HG02678 (cell line): ENCODE measurements around the gene HUS1B.

Source experiments
- ATAC-seq: cut with Tn5 transposase; IDR thresholded peaks from one replicate; pipeline ENCODE4 v1.9.1; 2021; ENCODE audit warnings: mild to moderate bottlenecking, moderate library complexity; ENCODE audit not compliant: unreplicated experiment

The HUS1B gene

GRCh38 chr6:624979-625378 is 31.9 kb downstream of the HUS1B start:
- ATAC-seq: no peak

GRCh38 chr6:622462-622861 is 34.4 kb downstream of the HUS1B start:
- ATAC-seq: no peak

- ATAC-seq: no peak
Observed at GRCh38 chr6:621931-622330, 35.0 kb downstream of the HUS1B start.

GRCh38 chr6:620950-621349 is 36.0 kb downstream of the HUS1B start:
- no peak for ATAC-seq

GRCh38 chr6:620166-620565 is 36.7 kb downstream of the HUS1B start:
- no peak for ATAC-seq

- no peak for ATAC-seq
Observed at GRCh38 chr6:617456-618100, 39.3 kb downstream of the HUS1B start.

GRCh38 chr6:613981-614380 is 42.9 kb downstream of the HUS1B start:
- no peak for ATAC-seq

- ATAC-seq: no peak
Observed at GRCh38 chr6:611928-612327, 45.0 kb downstream of the HUS1B start.

GRCh38 chr6:610882-611281 is 46.0 kb downstream of the HUS1B start:
- no peak for ATAC-seq

GRCh38 chr6:609905-610304 is 47.0 kb downstream of the HUS1B start:
- no peak for ATAC-seq

- ATAC-seq: no peak
Observed at GRCh38 chr6:606829-607379, 50.0 kb downstream of the HUS1B start.
